IPS DF 4.7 (cell line): ENCODE results near the gene USP5.
"Not testable (repeated sequence)": the region's sequence is repeated elsewhere in the genome, so short reads cannot be mapped to it uniquely, and the experiment has no call there.

ENCODE experiments used
- DNase-seq: peaks from one replicate; pipeline ENCODE4 v3.0.0-alpha.2; 2013; ENCODE audit warnings: low spot score; ENCODE audit errors: extremely low read depth

The USP5 gene

DNA sequence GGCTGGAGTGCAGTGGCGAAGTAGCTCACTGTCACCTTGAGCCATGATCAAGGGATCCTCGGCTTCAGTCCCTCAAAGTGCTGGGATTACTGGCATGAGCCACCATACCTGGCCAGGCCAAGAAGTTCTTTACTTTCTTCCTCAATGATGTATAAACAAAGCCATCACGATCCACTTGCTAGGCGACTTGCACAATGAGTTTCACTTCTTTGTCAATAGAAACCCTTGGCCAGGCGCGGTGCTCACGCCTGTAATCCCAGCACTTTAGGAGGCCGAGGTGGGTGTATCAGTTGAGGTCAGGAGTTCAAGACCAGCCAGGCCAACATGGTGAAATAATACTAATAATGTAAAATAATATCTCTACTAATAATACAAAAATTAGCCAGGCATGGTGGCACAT lies 35.5 kb downstream of the USP5 start:
- DNase-seq, result no peak

DNA sequence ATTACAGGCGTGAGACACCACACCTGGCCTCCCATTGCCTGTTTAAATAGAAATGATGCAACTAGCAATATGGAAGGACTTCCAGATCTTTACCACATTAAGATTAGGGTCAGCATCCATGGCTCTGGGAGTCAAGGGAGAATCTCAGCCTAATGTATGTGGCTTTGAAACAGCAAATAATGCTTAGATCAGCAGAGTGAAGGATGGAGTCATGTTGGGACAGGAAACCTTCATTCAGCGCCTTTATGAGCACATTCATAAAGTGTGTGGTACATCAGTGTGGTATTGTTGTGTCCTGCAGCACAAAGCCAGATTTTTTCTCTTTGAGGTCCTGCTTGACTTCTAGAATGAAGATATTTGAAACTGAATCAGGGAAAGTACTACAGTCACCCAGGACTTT lies 36.4 kb downstream of the USP5 start:
- no peak for DNase-seq

GRCh38 chr12:6888794-6889193 lies 36.8 kb downstream of the USP5 start:
- DNase-seq, result not testable (repeated sequence)

DNA sequence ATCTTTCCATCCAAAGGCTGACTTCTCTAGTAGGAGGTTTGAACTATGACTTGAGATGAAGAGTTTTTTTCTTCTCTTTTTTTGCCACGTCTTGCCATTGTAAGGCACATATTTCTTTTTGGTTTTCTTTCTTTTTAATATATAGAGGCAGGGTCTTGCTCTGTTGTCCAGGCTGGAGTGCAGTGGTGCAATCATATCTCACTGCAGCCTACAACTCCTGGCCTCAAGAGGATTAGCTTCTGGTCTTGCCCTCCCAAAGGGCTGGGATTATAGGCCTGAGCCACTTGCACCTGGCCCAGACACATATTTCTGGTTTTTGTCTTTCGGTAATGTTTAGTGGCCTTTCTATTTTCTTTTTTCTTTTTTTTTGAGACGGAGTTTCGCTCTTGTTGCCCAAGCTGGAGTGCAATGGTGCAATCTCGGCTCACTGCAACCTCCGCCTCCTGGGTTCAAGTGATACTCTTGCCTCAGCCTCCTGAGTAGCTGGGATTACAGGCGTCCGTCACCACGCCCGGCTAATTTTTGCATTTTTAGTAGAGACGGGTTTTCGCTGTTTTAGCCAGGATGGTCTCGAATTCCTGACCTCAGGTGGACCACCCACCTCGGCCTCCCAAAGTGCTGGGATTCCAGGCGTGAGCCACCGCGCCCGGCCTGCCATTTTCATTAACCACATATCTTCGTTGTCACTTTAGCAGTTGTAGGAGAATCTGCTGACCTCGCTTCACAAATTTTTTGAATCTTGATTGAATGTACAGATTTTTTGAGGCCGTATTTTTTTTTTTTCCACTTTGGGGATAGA lies 38.0 kb downstream of the USP5 start:
- DNase-seq, result not testable (repeated sequence)

GRCh38 chr12:6890789-6891645 lies 39.1 kb downstream of the USP5 start:
- no peak for DNase-seq

GRCh38 chr12:6891646-6892001 lies 39.7 kb downstream of the USP5 start:
- no peak for DNase-seq

- DNase-seq, result not testable (repeated sequence)
Observed at GRCh38 chr12:6892683-6893082, 40.7 kb downstream of the USP5 start.

DNA sequence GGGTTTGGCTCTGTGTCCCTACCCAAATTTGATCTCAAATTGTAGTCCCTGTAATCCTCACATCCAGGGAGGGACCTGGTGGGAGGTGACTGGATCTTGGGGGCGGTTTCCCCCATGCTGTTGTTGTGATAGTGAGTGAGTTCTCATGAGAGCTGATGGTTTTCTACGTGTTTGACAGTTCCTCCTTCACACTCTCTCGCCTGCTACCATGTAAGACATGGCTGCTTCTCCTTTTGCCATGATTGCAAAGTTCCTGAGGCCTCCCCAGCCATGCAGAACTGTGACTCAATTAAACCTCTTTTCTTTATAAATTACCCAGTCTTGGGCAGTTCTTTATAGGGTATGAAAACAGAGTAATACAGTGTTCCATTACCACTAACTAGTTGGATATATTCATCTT lies 42.4 kb downstream of the USP5 start:
- DNase-seq, result no peak

DNA sequence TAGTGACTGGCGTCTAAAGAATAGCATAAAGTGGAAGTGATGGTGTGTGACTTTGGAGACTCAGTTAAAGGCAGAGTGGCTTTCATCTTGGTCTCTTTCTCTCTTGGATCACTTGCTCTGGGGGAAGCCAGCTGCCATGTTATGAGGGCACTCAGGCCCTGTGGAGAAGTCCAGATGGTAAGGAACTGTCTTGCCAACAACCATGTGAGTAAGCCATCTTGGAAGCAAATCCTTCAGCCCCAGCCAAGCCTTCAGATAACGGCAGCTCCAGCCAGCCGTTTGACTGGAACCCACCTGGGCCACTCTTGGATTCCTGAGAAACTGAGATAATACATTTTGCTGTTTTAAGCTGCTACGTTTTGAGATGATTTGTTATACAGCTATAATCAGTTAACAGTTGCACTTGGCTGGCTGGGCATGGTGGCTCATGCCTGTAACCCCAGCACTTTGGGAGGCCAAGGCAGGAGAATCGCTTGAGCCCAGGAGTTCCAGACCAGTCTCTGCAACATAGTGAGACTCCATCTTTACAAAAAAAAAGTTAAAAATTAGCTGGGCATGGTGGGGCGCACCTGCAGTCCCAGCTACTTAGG lies 45.0 kb downstream of the USP5 start:
- DNase-seq, result no peak

- DNase-seq, result no peak
Observed at GRCh38 chr12:6899427-6899826, 47.5 kb downstream of the USP5 start.

- no peak for DNase-seq
Observed at GRCh38 chr12:6899837-6900519, 48.0 kb downstream of the USP5 start.

GRCh38 chr12:6902448-6902847 lies 50.5 kb downstream of the USP5 start:
- DNase-seq, result no peak

- no peak for DNase-seq
Observed at GRCh38 chr12:6903722-6904121, 51.8 kb downstream of the USP5 start.

DNA sequence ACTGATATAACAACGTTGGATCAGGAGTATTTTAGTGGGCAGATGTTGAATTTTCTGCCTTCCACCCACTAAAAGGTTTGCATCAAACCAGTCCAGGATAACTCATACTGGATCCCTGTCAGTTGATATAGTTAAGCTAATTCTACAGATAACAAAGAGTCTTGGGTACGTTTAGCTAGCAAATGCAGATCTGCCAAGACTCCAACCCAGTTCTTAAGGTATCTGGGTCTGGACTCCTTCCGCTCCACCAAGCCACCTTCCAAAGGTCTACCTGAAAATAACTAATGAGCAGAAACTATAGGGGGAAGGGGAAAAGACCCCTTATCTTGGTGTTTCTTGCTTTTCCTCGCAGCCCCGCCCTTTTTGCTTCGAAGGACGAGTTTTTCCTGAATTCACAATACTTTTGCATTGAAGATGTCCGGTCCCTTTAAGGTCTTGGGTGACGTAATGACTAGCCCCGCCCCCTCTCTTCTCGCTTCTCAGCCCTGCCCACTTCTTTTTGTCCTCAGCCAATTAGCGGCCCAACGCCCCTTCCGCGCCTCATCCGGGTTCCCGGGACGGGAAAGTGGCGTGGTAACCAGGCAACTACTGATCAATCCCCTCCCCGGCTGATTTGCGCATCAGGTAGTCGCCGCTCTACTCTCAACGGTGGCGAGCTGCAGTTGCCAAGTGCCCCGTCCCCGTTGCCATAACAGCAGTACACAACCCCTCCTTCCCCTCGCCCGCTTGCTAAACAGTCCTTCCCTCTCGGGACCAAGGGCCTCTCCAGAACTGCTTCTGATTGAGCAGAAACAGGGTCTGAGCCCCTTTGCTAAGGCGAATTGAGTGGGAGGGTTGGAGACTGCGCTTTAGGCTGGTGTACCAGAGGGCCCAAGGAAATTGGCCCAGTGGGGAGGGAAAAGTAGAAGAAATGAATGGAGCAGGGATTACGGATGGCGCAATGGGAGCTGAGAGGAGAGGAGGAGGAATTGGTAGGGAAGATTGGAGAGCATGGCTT lies 52.6 kb downstream of the USP5 start, which contains the start of gene LRRC23:
LRRC23 (plus strand) TSS at position 543 of the 997 bp plus-strand sequence. CDS start 812 bp downstream, outside the sequence.
- DNase-seq, result peak; percentile 99

GRCh38 chr12:6905414-6906040 lies 53.6 kb downstream of the USP5 start:
- no peak for DNase-seq

- not testable (repeated sequence) for DNase-seq
Observed at GRCh38 chr12:6908141-6908540, 56.2 kb downstream of the USP5 start.

- no peak for DNase-seq
Observed at GRCh38 chr12:6909421-6910145, 57.6 kb downstream of the USP5 start.

GRCh38 chr12:6912164-6912935 lies 60.4 kb downstream of the USP5 start:
- DNase-seq, result no peak
